GM19463 (cell line): ENCODE measurements around the gene THAP3.

ENCODE experiments used
- ATAC-seq: cut with Tn5 transposase; IDR thresholded peaks from one replicate; pipeline ENCODE4 v1.9.1; 2021; ENCODE audit warnings: mild to moderate bottlenecking, moderate library complexity; ENCODE audit not compliant: unreplicated experiment

THAP3 gene, protein sequence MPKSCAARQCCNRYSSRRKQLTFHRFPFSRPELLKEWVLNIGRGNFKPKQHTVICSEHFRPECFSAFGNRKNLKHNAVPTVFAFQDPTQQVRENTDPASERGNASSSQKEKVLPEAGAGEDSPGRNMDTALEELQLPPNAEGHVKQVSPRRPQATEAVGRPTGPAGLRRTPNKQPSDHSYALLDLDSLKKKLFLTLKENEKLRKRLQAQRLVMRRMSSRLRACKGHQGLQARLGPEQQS

DNA sequence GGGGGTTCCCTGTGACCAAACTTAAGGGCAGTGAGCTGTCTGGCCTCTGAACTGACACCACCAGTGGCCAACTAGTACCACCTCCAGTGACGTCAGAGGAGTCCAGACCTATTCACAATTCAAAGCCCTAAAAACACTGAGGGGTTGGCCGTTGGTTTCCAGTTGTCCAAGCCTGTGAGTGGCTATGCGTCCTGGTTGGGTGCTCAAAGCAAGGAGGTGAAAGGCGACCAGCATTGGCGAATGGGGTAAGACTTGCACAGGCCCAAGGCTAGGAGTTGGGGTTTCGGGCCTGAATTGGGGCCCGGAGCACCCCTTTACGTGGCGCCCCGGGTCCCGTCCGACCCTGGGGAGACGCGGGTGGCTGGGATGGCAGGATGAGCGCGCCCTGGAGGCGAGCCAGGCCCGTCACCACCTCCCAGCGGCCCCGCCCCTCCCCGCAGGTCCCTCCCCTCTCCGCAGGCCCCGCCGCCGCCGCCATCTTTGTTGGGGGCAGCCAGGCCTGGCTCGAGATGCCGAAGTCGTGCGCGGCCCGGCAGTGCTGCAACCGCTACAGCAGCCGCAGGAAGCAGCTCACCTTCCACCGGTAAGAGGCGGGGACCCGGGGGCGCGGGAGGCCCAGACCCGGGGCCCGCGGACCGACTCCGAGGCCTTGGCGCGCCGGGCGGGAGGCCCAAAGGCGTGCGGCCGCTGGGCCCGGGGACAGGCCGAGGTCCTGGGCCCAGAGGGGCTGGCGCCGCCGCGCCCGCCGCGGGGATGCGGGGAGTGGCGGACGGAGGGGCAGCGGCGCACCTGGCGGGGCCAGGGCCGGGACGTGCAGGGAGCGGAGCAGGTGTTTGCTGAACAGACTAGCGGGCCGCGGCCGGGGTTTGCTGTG, at the start of gene THAP3:
THAP3 (plus strand) TSS at position 159 of the 874 bp plus-strand sequence; CDS start at position 510, 351 bp downstream.
- peak; percentile 87 for ATAC-seq

DNA sequence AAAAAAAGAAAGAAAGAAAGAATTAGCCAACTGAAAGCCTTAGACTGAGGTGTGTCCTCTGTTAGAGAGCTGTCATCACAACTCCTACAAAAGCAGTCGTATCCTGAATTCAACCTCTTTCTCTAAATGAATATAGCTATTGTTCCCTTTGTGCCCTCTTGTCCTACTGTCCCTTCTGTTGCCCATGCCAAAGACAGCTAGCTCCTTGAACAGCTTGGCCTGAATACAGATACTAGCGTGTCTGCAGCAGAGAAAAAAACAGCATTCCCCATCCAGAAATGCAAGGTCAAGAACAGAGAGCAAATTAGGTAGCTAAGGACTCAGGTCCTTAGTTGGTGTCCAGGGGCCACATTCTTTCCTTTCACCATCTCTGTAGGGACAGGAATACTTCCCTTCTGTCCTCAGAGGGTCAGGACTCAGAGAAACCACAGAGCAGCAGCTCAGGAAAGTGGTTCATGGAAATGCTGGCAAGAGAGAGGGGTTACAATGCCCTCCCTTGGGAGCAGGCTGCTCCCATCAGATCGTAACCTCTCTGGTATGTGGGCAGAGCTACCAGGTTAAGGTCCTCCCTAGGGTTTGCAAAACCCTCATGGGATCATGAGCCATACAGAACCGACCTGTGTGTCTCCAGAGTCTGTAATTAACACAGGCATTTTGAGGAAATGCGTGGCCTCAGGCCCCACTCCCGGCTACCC, 46.7 kb upstream of the THAP3 start:
- no peak for ATAC-seq

DNA sequence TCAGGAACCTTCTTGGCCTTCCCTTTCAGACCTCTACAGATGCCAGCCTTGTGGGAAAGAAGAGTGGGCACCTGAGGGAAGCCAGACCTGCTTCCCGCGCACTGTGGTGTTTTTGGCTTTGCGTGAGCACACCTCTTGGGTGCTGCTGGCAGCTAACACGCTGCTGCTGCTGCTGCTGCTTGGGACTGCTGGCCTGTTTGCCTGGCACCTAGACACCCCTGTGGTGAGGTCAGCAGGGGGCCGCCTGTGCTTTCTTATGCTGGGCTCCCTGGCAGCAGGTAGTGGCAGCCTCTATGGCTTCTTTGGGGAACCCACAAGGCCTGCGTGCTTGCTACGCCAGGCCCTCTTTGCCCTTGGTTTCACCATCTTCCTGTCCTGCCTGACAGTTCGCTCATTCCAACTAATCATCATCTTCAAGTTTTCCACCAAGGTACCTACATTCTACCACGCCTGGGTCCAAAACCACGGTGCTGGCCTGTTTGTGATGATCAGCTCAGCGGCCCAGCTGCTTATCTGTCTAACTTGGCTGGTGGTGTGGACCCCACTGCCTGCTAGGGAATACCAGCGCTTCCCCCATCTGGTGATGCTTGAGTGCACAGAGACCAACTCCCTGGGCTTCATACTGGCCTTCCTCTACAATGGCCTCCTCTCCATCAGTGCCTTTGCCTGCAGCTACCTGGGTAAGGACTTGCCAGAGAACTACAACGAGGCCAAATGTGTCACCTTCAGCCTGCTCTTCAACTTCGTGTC, 45.9 kb upstream of the THAP3 start:
- ATAC-seq = no peak

DNA sequence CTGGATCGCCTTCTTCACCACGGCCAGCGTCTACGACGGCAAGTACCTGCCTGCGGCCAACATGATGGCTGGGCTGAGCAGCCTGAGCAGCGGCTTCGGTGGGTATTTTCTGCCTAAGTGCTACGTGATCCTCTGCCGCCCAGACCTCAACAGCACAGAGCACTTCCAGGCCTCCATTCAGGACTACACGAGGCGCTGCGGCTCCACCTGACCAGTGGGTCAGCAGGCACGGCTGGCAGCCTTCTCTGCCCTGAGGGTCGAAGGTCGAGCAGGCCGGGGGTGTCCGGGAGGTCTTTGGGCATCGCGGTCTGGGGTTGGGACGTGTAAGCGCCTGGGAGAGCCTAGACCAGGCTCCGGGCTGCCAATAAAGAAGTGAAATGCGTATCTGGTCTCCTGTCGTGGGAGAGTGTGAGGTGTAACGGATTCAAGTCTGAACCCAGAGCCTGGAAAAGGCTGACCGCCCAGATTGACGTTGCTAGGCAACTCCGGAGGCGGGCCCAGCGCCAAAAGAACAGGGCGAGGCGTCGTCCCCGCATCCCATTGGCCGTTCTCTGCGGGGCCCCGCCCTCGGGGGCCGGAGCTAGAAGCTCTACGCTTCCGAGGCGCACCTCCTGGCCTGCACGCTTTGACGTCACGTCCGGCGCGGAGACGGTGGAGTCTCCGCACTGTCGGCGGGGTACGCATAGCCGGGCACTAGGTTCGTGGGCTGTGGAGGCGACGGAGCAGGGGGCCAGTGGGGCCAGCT, 45.1 kb upstream of the THAP3 start, which contains the start of gene ZBTB48:
ZBTB48 (plus strand) TSS at position 621 of the 745 bp plus-strand sequence. CDS start 616 bp downstream, outside the sequence.
- ATAC-seq = peak; percentile 98

DNA sequence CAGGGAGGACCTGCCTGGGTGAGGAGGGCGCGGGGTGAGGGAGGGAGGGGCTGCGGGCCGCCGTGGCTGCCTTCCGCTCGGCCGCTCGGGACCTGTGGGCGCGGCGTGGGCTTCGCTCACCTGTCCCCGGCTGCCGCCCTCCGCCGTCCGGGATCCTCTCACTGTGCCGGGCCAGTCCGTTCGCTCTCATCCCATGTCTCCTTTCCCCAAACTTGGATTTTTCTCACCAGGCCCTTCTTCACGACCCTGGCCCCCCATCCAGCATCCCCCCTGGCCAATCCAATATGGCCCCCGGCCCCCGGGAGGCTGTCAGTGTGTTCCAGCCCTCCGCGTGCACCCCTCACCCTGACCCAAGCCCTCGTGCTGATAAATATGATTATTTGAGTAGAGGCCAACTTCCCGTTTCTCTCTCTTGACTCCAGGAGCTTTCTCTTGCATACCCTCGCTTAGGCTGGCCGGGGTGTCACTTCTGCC, 44.5 kb upstream of the THAP3 start:
- ATAC-seq = no peak

DNA sequence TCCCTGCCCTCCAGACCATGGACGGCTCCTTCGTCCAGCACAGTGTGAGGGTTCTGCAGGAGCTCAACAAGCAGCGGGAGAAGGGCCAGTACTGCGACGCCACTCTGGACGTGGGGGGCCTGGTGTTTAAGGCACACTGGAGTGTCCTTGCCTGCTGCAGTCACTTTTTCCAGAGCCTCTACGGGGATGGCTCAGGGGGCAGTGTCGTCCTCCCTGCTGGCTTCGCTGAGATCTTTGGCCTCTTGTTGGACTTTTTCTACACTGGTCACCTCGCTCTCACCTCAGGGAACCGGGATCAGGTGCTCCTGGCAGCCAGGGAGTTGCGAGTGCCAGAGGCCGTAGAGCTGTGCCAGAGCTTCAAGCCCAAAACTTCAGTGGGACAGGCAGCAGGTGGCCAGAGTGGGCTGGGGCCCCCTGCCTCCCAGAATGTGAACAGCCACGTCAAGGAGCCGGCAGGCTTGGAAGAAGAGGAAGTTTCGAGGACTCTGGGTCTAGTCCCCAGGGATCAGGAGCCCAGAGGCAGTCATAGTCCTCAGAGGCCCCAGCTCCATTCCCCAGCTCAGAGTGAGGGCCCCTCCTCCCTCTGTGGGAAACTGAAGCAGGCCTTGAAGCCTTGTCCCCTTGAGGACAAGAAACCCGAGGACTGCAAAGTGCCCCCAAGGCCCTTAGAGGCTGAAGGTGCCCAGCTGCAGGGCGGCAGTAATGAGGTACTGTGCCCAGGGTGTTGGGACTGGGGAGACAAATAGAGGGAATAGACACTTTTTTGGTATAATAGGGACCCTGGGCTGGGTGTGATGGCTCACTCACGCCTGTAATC, 43.9 kb upstream of the THAP3 start:
- ATAC-seq = no peak

DNA sequence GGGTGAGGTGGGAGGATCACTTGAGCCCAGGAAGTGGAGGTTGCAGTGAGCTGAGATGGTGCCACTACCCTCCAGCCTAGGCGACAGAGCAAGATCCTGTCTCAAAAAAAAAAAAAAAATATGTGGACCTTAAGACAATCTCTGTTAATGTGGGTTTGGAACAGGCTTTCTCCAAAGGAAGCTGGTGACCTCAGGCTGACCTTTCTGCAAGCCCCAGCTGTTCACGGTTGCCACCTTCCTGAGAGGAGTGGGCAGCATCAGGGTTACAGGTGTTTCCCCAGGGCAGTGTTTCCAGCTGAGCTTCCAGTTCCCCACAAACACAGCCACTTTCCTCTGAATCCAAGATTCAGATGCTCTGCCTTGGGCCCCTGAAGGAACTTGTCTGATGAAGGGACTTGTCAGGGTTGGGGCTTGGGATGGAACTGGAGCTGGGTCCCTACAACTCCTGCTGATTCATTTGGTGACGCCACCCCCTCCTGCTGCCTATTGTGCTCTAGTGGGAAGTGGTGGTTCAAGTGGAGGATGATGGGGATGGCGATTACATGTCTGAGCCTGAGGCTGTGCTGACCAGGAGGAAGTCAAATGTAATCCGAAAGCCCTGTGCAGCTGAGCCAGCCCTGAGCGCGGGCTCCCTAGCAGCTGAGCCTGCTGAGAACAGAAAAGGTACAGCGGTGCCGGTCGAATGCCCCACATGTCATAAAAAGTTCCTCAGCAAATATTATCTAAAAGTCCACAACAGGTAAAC, 42.9 kb upstream of the THAP3 start:
- no peak for ATAC-seq

DNA sequence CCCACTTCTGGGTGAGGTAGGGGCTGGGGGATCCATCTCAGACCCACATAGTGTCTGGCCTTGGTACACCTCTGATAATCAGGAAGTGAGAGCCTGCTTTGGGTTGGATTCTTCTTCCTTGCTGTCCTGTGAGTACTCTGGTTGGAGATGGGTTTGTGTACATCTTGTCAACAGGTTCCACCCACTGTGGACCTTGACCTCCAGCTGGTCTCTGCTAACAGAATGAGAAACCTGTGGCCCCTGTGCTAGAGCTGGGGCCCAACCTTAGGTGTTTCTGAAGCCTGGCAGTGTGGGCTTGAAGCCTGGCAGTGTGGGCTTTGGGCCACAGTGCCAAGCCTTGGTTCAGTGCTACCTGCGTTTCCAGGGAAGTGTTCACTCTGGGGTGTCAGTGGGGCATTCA, 42.3 kb upstream of the THAP3 start:
- no peak for ATAC-seq

DNA sequence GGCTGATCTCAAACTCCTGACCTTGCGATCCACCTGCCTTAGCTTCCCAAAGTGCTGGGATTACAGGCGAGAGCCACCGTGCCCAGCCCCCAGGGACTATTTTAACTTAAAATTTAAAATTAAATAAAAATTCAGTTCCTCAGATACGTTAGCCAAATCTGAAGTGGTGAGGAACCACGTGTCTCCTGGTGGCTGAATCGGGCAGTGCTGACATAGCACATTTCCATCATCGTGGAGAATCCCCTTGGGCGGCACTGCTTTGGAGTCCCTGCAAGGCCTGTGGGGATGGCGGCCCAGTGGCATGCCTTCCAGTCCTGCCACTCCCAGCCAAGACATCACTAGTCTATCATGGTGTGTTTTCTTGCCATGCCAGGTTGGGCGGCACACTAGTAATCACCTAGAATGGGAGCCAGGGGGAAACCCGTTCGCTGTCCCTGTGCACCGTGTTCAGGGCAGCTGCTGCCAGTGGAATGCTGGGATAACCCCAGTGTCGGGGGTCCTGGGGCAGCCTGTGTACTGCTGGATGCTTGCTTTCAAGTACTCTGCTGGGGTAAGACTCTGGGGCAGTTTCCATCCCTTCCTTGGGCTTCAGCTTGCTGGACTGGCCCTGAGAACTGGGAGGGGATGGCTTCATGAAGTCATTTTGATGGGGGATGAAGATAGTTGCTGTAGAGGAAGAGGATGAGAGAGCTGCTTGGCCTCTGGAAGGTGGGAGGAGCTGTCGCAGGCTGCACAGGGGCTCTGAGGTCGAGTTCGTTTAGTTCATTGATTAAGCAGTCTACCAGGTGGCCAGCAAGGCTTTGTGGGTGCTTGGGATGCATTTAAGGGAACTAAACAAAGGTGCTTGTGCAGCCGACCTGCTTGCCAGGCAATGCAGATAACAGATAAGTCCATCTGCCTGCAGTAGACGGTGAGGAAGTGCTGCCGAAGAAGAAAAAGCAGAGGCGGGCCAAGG, 40.3 kb upstream of the THAP3 start:
- no peak for ATAC-seq

DNA sequence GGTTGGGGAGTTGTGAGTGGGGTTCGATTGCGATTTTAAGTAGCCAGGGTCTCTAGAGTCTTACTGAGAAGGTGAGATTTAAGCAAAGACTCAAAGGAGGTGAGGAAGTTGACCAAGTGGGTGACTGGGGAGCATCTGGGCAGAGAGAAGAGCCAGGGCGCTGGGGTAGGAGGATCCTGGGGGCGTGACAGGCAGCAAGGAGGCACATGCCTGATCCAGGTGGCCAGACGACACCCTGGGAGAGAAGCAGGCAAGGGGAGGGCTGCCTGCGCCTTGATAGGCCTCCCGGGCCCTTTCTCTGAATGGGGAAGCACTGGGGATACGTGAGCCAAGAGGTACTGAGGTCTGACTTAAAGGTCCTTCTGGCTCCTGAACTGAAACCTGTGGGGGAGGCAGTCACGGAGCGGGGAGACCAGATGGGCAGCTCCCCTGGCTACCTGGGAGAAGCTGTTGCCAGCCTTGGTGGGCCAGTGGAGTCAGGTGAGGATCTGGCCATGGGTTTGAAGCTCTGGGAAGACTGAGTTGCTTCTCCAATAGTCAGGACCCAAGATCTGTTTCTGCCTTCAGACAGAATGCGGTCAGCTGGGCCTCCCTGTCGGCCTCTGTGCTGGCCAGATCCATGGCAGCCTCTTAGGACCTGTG, 39.5 kb upstream of the THAP3 start:
- no peak for ATAC-seq

DNA sequence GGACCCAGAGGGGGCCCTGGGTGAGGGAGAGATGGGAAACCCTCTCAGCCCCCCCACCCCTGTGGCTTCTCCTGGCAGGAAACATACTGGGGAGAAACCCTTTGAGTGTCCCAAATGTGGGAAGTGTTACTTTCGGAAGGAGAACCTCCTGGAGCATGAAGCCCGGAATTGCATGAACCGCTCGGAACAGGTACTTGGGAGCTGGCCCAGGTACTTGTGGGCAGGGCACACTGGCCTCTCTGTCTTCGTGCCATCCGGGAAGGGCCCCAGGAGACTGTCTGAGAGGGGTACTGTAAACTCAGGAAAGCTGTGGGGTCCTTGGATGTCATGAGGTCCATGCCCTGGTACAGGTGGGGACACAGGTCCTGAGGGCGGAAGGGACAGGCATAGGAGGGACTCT, 38.8 kb upstream of the THAP3 start:
- ATAC-seq = no peak

DNA sequence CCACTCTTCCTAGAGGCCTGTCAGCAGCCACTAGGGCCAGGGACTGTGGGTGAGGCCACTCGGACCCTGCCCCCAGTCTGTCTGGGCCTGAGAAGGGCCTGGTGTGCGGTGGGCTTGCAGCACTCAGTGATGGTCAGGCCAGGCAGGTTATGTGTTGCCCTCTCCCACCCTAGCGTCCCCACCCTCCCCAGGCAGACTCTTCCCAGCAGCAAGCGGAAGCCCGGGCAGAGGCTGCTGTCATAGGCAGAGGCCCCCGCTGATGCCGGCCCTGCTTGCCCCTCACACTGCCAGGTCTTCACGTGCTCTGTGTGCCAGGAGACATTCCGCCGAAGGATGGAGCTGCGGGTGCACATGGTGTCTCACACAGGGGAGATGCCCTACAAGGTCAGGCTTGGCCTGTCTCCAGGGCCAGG, 38.3 kb upstream of the THAP3 start:
- ATAC-seq = no peak

DNA sequence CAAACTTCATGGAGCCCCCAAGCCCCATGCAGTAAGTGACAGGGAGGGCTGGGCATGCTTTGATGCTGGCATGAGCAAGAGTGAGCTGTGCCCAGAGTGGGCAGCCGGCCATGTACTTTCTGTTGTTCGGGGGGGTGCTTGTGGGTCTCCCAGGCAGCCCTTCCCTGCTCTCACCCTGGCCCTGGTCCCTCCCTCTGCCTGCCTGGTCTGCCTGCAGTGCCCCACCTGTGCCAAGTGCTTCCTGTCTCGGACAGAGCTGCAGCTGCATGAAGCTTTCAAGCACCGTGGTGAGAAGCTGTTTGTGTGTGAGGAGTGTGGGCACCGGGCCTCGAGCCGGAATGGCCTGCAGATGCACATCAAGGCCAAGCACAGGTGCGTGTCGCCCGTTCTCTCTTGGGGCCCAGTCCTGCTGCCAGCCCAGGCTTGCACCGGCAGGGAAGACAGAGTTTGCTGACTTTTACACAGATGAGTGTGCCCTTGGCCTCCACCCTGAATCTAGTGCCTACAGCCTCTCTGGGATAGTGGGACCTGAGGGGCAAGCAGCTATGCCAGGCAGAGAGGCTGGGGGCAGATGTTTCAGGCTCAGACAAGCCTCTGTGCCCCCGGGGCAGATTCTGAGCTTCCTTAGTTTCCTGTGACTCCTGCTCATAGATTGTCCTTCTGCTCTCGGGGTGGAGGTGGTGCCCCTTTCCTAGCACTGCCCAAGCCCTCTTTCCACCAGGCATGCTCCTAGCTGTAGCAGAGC, 37.2 kb upstream of the THAP3 start:
- ATAC-seq = no peak

DNA sequence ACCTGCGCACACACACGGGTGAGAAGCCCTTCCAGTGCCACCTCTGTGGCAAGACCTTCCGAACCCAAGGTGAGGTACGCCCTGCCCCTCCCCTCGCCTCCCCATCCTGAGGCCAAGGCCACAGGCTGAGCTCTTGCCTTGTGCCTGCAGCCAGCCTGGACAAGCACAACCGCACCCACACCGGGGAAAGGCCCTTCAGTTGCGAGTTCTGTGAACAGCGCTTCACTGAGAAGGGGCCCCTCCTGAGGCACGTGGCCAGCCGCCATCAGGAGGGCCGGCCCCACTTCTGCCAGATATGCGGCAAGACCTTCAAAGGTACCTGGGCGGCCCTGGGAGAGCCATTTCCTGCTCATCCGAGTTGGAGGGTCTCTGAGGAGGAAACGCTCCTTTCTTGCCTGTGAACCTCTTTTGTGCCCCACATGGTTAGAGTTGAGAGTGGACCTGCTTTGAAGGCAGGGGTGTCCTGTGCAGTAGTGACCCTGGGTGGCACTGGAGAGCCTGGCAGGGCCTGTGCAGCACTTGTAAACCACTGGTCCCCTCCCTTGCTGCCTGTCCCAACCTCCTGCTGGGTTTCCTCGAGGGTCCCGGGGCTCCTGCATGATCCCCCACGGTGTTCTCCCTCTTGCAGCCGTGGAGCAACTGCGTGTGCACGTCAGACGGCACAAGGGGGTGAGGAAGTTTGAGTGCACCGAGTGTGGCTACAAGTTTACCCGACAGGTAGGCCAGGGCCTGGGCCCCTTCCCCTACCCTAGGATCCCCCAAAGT, 36.4 kb upstream of the THAP3 start:
- ATAC-seq = no peak

DNA sequence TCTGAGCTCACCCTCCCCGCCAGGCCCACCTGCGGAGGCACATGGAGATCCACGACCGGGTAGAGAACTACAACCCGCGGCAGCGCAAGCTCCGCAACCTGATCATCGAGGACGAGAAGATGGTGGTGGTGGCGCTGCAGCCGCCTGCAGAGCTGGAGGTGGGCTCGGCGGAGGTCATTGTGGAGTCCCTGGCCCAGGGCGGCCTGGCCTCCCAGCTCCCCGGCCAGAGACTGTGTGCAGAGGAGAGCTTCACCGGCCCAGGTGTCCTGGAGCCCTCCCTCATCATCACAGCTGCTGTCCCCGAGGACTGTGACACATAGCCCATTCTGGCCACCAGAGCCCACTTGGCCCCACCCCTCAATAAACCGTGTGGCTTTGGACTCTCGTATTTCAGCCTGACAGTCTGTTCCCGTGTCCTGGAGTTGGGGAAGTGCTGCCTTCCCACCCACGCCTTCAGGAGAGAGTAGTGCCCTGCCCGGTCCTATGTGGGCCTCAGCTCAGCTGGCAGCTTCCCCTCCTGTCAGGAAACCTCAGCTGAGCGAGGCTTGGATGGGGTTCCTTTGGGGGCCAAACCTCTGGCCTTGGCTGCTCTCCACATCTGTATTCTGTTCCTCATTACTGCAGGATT, 35.7 kb upstream of the THAP3 start:
- ATAC-seq = no peak
